Suprapubic skin (tissue), 4 donors: Measurements from ENCODE around the gene RAPGEF6. TPM values are rescaled to one million over a fixed set of nuclear protein-coding genes. Genes with fewer than 3 reads are reported as not detected.
"Not testable (repeated sequence)": the region's sequence is repeated elsewhere in the genome, so short reads cannot be mapped to it uniquely, and the experiment has no call there.

ENCODE experiments used
- DNase-seq, 2 donors: peaks; one replicate each; pipeline ENCODE4 v3.0.0-alpha.2; 2019; ENCODE audit warnings: low spot score in 2 of 2
- H3K27ac ChIP-seq: fragments of 200-600 bp; sonication (generic); one replicate; pipeline ENCODE4 v1.5.1; 2019
- H3K27me3 ChIP-seq: fragments of 200-600 bp; sonication (generic); one replicate; pipeline ENCODE4 v1.5.1; 2019
- H3K36me3 ChIP-seq: fragments of 200-600 bp; sonication (generic); one replicate; pipeline ENCODE4 v1.5.1; 2019
- H3K4me1 ChIP-seq: fragments of 200-600 bp; sonication (generic); one replicate; pipeline ENCODE4 v1.5.1; 2019
- H3K4me3 ChIP-seq: fragments of 200-600 bp; sonication (generic); one replicate; pipeline ENCODE4 v1.5.1; 2019; ENCODE audit warnings: mild to moderate bottlenecking
- H3K9me3 ChIP-seq: fragments of 200-600 bp; sonication (generic); one replicate; pipeline ENCODE4 v1.5.1; 2019
- CTCF ChIP-seq, 2 donors: fragments of 200-600 bp in 1 of 2; fragments of 450-650 bp in 1 of 2; sonication (generic) in 1 of 2; IDR thresholded peaks; one replicate each; pipeline ENCODE4 v1.5.1; 2016 to 2019; ENCODE audit warnings: antibody characterized with exemption in 2 of 2, mild to moderate bottlenecking in 1 of 2, moderate library complexity in 1 of 2
- EP300 ChIP-seq: sonication (generic); formaldehyde crosslinking; IDR thresholded peaks from one replicate; pipeline ENCODE4 v1.6.1; 2017; ENCODE audit warnings: antibody characterized with exemption
- POLR2A ChIP-seq, 2 donors: fragments of 450-650 bp; IDR thresholded peaks; one replicate each; pipeline ENCODE4 v1.6.1; 2017; ENCODE audit warnings: antibody characterized with exemption in 2 of 2, mild to moderate bottlenecking in 2 of 2, moderate library complexity in 2 of 2
- POLR2AphosphoS5 ChIP-seq, 3 donors: sonication (generic); formaldehyde crosslinking; IDR thresholded peaks; one replicate each; pipeline ENCODE4 v1.6.1; 2017; ENCODE audit warnings: antibody characterized with exemption in 3 of 3
- WGBS: methylation state at CpG from one replicate; pipeline ENCODE4 v1.1.5; 2018; 5-methylcytosine and 5-hydroxymethylcytosine counted together
- total RNA-seq, 4 donors: library from RNA; depleted of rRNA; stranded (reverse); fragments of >200 nt; gene quantifications; one replicate each; pipeline ENCODE4 v1.1.0, GENCODE V29; 2016

The RAPGEF6 gene
- total RNA-seq, 4 donors from 2014 or later = 17.8 to 38.3 (median 20.6) TPM

- H3K27ac ChIP-seq = no peak overlapping the region
- no peak for DNase-seq
- peaks cover 10% of the 10 kb centered on the region for H3K9me3 ChIP-seq
- TF ChIP-seq CTCF (IDR thresholded peaks at IDR 0.05) (no peak), EP300 (no peak), POLR2AphosphoS5 (IDR thresholded peaks at IDR 0.05) (no peak), POLR2A (IDR thresholded peaks at IDR 0.05) (no peak)
- no peak overlapping the region for H3K4me3 ChIP-seq
- H3K4me1 ChIP-seq = no peaks in the 10 kb centered on the region
- WGBS = 98% methylated on average over 3 of the region's 3 CpGs
- H3K27me3 ChIP-seq = no peaks in the 10 kb centered on the region
- peaks cover 24% of the 10 kb centered on the region for H3K36me3 ChIP-seq
Measured at GRCh38 chr5:131400585-131400984, 234.4 kb downstream of the RAPGEF6 start.

GRCh38 chr5:131399007-131399406 is 236.0 kb downstream of the RAPGEF6 start:
- 98% methylated on average over 6 of the region's 6 CpGs for WGBS
- not testable (repeated sequence) for DNase-seq

GRCh38 chr5:131396630-131397273 is 238.3 kb downstream of the RAPGEF6 start:
- Histone ChIP-seq H3K4me1 (no peaks in the 10 kb centered on the region), H3K36me3 (peaks cover 41% of the 10 kb centered on the region), H3K27me3 (no peaks in the 10 kb centered on the region), H3K27ac (no peak overlapping the region), H3K9me3 (no peaks in the 10 kb centered on the region), H3K4me3 (no peak overlapping the region)
- TF ChIP-seq POLR2A (IDR thresholded peaks at IDR 0.05) (no peak), CTCF (IDR thresholded peaks at IDR 0.05) (no peak), EP300 (no peak), POLR2AphosphoS5 (IDR thresholded peaks at IDR 0.05) (no peak)
- DNase-seq = no peak
- 61% methylated on average over 5 of the region's 5 CpGs for WGBS

More at GRCh38 chr5:131399007-131399406, 236.0 kb downstream of the RAPGEF6 start:
- not testable (repeated sequence) for H3K27ac ChIP-seq, H3K4me3 ChIP-seq, H3K27me3 ChIP-seq, H3K9me3 ChIP-seq, H3K4me1 ChIP-seq
- peaks cover 27% of the 10 kb centered on the region for H3K36me3 ChIP-seq

- WGBS = 92% methylated on average over 3 of the region's 3 CpGs
- Histone ChIP-seq H3K9me3 (no peaks in the 10 kb centered on the region), H3K27ac (no peak overlapping the region), H3K27me3 (no peaks in the 10 kb centered on the region), H3K4me1 (no peaks in the 10 kb centered on the region), H3K4me3 (no peak overlapping the region), H3K36me3 (peaks cover 44% of the 10 kb centered on the region)
- DNase-seq = no peak
- TF ChIP-seq CTCF (IDR thresholded peaks at IDR 0.05) (no peak), EP300 (no peak), POLR2AphosphoS5 (IDR thresholded peaks at IDR 0.05) (no peak), POLR2A (IDR thresholded peaks at IDR 0.05) (no peak)
Measured at GRCh38 chr5:131396015-131396414, 239.0 kb downstream of the RAPGEF6 start.

- Histone ChIP-seq H3K36me3 (peaks cover 44% of the 10 kb centered on the region), H3K4me1 (no peaks in the 10 kb centered on the region), H3K9me3 (no peaks in the 10 kb centered on the region), H3K4me3 (no peak overlapping the region), H3K27me3 (no peaks in the 10 kb centered on the region), H3K27ac (no peak overlapping the region)
- TF ChIP-seq CTCF (IDR thresholded peaks at IDR 0.05) = no peak
- no peak for TF ChIP-seq POLR2AphosphoS5 (IDR thresholded peaks at IDR 0.05)
- TF ChIP-seq POLR2A (IDR thresholded peaks at IDR 0.05) = no peak
- no peak for TF ChIP-seq EP300
- DNase-seq = no peak
- 72% methylated on average over 4 of the region's 4 CpGs for WGBS
Measured at GRCh38 chr5:131394128-131394527, 240.9 kb downstream of the RAPGEF6 start.
